HuH-7.5 (cell line): ENCODE measurements around the gene SLN.

Source experiments
- DNase-seq: peaks from one replicate; pipeline ENCODE4 v3.0.0; 2011; ENCODE audit warnings: low spot score

SLN gene

DNA sequence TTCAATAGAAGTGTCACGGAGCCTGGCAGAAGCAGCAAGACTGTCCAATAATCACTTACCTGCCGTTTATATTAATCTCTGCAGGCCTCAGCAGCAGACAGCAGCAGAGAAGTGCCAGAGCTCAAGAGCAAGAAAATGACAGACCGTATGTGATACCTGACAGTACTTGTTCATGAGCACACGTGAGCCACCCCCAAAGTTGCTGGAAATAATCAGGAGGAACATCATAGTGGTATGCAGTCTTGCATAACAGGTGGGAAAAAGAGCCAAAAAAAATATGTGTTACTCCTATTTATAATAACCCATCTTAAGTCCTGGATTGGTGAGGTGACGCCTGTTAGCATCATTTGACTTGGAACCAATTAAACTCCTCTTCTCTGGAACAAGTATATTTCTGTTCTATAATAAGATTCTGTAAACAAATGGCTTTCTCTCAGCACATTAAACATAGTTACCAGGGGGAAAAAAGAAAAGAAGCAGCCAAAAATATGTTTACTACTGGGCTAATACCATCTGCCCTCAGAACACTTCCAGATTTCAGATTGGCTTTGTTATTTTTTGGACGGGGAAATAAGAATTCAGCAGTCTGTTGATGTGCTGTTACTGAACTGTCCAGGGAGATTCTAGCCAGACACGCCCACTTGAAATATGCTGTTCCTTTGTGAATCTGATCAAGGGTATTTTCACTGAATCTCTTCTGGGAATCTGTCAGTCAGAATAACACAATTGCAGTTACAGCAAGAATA is 7.9 kb upstream of the SLN start:
- no peak for DNase-seq

GRCh38 chr11:107719073-107719472 is 7.2 kb upstream of the SLN start:
- no peak for DNase-seq

DNA sequence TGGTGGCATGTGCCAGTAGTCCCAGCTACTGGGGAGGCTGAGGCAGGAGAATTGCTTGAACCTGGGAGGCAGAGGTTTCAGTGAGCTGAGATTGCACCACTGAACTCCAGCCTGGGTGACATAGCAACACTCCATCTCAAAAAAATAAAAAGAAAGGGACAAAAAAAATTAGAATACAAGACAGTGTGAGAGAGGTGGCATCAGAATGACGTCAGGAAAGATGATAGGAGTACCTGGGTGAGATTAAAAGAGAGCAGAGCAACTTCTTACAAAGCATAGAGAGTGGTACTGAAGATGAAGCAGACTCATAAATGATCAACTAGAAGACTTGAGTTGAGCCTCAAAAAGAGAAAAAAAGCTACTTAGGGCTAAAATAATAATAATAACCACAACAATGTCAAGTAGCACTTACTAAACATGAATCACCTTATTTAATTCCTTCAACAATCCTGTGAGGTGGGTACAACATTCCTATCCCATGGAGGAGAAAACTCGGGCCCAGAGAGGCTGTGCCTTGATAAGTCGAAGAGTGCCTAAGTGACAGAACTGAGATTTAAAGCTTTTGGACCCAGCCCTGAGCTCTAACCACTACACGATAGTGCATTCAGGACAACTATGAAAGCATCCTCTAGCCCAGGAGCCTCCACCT is 5.2 kb upstream of the SLN start:
- no peak for DNase-seq

DNA sequence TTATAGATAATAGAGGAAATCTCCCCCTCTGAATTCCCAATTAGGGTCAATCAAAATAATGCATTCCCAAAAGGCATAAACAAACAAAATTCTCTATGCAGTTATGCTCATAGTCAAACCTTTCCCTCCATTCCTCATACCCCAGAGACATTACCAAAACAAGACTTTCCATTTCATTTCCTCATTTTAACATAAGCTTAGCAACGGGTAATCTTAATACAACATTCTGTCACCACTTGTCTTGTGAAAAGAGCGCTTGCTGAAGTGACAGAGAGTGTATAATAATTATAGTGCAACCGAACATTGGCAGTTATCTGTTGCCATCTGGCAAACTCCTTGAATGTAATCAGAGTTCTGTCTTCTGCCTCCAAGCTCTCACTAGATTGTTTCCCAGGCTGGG is 1.2 kb upstream of the SLN start:
- DNase-seq, result no peak

DNA sequence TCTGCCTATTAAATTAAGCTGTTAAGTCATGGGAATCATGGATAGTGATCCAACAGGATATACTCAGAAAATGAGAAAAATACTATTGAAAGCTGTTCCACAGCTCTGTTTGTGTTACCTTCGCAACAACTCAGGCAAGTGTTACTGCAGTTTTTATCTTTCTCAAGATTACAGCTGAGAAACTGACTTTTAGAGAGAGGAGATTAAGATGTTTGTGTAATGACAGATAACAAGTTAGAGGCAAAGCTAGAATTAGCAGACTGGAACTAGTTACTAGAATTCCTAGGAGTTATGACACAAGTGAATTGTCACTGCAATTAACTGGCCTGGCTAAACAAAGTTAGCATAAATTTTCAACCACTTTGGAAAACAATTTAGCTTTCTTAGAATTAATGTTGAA is 1.6 kb downstream of the SLN start:
- DNase-seq, result no peak

DNA sequence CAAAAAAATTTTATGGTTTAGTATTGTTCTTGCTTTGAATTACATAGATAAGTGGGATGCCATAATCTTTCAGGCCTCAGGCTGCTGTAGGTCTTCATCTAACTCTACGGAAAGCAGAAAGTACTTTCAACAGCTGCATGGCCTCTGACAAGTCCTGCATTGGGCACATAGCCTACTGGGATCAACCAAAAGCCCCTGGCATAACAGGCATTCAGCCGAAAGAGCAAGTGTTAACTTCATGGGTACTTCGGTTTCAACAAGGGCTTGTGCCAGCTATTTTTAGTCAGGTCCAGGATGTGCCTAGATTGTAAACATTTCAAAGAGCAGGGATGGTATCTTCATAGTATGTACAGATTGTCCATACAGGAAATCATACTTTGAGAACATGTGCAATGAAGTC is 3.1 kb downstream of the SLN start:
- no peak for DNase-seq

- DNase-seq, result no peak
Measured at GRCh38 chr11:107707807-107708206, 4.0 kb downstream of the SLN start.

- DNase-seq, result no peak
Measured at GRCh38 chr11:107707215-107707671, 4.6 kb downstream of the SLN start.

DNA sequence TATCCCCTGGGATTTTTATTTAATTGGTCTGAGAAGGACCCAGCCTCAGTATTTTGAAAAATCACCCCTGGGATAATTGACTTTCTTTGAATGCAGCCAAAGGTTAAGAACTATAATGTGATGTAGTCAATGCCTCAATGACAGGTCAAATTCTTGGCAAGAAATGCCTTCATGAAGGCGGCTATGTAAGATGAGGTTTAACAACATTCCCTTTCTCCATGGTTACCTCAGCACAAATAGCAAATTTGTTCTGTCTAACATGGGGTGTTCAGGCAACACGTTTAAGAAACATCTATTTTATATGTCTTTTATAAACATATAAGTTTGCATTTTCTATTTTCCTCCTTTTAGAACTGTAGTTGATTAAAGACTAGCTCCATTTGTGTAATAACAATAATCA is 5.3 kb downstream of the SLN start:
- DNase-seq, result no peak

DNA sequence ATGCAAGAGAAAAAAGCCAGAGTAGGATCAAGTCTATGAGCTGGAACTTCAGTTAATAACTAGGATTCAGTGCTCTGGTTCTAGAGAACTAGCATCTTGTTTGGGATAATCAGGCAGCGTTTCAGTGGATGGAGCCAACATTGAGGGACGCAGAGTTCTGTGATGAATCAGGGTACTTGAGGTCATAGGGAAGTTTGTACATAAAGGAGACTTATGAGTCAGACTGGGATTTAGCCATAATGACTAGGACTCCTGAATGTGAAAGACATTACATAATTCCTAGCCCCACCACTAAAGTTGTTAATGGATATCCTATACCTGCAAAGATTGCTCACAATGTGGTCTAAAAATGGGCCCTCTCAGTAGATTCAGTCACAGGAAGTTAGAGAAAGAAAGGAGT is 6.8 kb downstream of the SLN start:
- no peak for DNase-seq

GRCh38 chr11:107704451-107704850 is 7.4 kb downstream of the SLN start:
- DNase-seq, result no peak

DNA sequence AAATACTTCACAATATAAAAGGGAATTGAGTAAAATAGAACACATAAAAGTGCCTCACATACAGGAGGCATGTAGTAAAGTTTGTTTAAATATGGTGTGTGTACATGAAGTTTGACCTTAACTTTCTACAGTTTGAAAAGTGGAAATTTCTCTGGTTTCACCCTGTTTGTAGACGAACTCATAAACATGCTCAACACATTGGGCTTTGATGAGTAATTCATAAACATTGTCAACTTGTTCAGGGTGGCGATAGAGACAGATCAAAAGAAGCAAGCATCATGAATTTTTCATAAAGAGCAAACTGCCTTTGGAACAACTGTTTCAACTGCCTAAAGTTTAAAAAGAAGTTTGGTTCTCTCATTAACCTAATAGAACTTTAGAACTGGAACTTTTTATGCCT is 9.1 kb downstream of the SLN start:
- no peak for DNase-seq

- no peak for DNase-seq
Measured at GRCh38 chr11:107702109-107702660, 9.7 kb downstream of the SLN start.

DNA sequence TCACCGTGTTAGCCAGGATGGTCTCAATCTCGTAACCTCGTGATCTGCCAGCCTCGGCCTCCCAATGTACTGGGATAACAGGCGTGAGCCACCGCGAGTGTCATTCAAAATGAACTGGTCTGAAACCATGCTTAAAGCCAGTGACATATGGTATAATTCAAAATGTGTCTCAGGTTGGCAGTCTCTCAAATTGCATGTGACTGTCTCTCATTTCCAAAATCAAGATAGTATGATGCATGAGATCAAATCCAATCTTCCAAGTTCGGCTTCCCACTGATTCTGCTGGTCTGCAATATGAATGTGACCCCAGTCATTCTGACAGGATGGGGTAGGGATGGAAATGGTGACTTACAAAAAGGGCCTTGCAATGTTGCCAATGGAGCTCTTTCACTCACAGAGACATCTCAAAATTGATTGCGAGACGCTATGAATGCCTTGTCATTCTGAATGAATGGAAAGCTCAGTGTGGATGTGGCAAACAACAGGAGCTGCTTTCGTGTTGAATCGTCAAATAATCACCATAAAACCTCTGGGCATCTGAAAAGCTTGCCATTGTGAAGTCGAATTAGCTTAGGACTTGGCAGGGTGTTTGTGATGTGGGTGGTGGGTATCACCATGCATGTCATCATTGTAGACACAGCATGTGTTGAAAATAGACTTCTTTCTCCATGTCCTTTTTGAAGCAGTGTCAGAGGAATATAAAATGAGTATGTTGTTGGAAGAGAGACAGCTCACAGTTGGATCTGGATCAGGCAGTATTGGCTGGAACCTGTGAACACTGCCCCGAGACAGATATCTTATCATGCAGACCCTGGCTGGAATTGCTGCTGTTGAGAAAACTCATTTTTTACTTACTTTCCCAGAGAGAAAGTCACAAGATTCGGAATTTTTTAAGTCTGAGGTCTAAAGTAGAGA is 12.2 kb downstream of the SLN start:
- DNase-seq, result no peak

DNA sequence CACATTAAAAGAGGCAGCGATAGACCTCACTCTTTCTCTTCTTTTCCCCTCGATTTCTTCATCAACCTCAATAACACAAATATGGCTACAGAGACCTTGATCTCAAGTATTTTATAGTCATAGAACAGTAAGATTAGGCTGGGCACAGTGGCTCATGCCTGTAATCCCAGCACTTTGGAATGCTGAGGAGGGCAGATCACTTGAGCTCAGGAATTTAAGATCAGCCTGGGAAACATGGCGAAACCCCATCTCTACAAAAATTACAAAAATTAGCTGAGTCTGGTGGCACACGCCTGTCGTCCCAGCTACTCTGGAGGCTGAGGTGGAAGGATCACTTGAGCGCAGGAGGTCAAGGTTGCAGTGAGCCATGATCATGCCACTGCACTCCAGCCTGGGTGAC is 14.6 kb downstream of the SLN start:
- no peak for DNase-seq

GRCh38 chr11:107696140-107696539 is 15.7 kb downstream of the SLN start:
- no peak for DNase-seq

DNA sequence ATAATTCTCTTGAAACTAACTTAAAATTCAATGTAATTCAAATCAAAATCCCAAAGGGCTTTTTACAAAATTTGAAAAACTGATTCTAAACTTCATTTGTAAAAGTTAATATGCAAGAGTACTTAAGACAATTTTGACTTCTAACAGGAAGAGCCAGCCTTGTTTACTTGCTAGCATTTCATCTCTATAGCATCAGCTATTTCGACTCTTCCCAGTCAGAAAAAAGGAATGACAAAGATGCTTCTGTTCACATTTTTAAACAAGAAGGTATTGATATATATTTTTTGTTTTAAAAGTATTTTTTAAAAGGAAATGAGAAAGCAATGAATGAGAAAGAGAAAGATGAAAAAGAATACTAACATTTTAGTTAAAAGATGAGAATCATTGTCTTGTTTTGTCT is 16.4 kb downstream of the SLN start:
- DNase-seq, result no peak

GRCh38 chr11:107691000-107691750 is 20.7 kb downstream of the SLN start:
- no peak for DNase-seq

GRCh38 chr11:107689317-107690202 is 22.3 kb downstream of the SLN start:
- DNase-seq, result peak; percentile 17

- DNase-seq, result no peak
Measured at GRCh38 chr11:107688322-107688918, 23.4 kb downstream of the SLN start.
